ENCODE results near the gene SYT17.

The SYT17 gene

GRCh38 chr16:19245326-19245925 is 77.4 kb downstream of the SYT17 start:
- Histone ChIP-seq H3K9ac (ENCODE audit: low read length) (no peak overlapping the region), H4K8ac (ENCODE audit: low read depth, low read length) (no peak overlapping the region), H2BK12ac (ENCODE audit: low read length) (no peak overlapping the region), H3K23ac (ENCODE audit: low read length) (no peak overlapping the region), H3K18ac (ENCODE audit: low read length) (no peak overlapping the region), H3K4me3 (ENCODE audit: low read depth, low read length) (no peak overlapping the region), H3K4me1 (ENCODE audit: control insufficient read depth in 1 of 2, insufficient read depth in 2 of 2, low read length in 2 of 2) (no peaks in the 10 kb centered on the region), H3K27ac (ENCODE audit: low read depth, low read length) (no peak overlapping the region), H3K36me3 (ENCODE audit: control insufficient read depth in 1 of 2, insufficient read depth in 2 of 2, low read length in 2 of 2) (no peaks in the 10 kb centered on the region), H2BK5ac (ENCODE audit: low read depth, low read length, poor library complexity) (no peak overlapping the region), H3K79me1 (ENCODE audit: low read length) (no peaks in the 10 kb centered on the region), H3K4me2 (ENCODE audit: low read length) (no peak overlapping the region), H4K91ac (ENCODE audit: low read depth, low read length) (no peak overlapping the region), H3K79me2 (ENCODE audit: control insufficient read depth, insufficient read depth, low read length, poor library complexity) (no peaks in the 10 kb centered on the region), H2AK5ac (ENCODE audit: low read length) (no peak overlapping the region), H3K4ac (ENCODE audit: low read depth, low read length) (no peak overlapping the region), H3K9me3 (ENCODE audit: insufficient read depth, low read depth, low read length) (peaks cover 1% of the 10 kb centered on the region), H3K27me3 (ENCODE audit: insufficient read depth, low read length) (no peaks in the 10 kb centered on the region), H4K12ac (ENCODE audit: low read depth, low read length) (no peak overlapping the region), H2AFZ (ENCODE audit: insufficient read depth, low read length, poor library complexity) (no peak overlapping the region), H3K14ac (ENCODE audit: low read length) (no peak overlapping the region), H2BK120ac (ENCODE audit: insufficient read depth, low read length, poor library complexity) (no peak overlapping the region)
- WGBS (ENCODE audit: extremely low coverage, insufficient coverage, insufficient read length), result no CpG with 5 or more reads among the region's 8 CpGs
- no peak for DNase-seq

GRCh38 chr16:19252904-19253303 is 84.9 kb downstream of the SYT17 start:
- no peak overlapping the region for H4K8ac ChIP-seq (ENCODE audit: low read depth, low read length)
- H3K4me2 ChIP-seq (ENCODE audit: low read length), result no peak overlapping the region
- no peak overlapping the region for H3K27ac ChIP-seq (ENCODE audit: low read depth, low read length)
- H2BK5ac ChIP-seq (ENCODE audit: low read depth, low read length, poor library complexity), result no peak overlapping the region
- WGBS (ENCODE audit: extremely low coverage, insufficient coverage, insufficient read length), result no CpG with 5 or more reads among the region's 2 CpGs
- no peaks in the 10 kb centered on the region for H3K27me3 ChIP-seq (ENCODE audit: insufficient read depth, low read length)
- H3K18ac ChIP-seq (ENCODE audit: low read length), result no peak overlapping the region
- H3K4me3 ChIP-seq (ENCODE audit: low read depth, low read length), result no peak overlapping the region
- no peak overlapping the region for H3K23ac ChIP-seq (ENCODE audit: low read length)
- no peak overlapping the region for H2BK120ac ChIP-seq (ENCODE audit: insufficient read depth, low read length, poor library complexity)
- no peak overlapping the region for H2BK12ac ChIP-seq (ENCODE audit: low read length)
- H2AFZ ChIP-seq (ENCODE audit: insufficient read depth, low read length, poor library complexity), result no peak overlapping the region
- no peaks in the 10 kb centered on the region for H3K36me3 ChIP-seq (ENCODE audit: control insufficient read depth in 1 of 2, insufficient read depth in 2 of 2, low read length in 2 of 2)
- no peak for DNase-seq
- no peak overlapping the region for H3K14ac ChIP-seq (ENCODE audit: low read length)
- H3K4me1 ChIP-seq (ENCODE audit: control insufficient read depth in 1 of 2, insufficient read depth in 2 of 2, low read length in 2 of 2), result no peaks in the 10 kb centered on the region
- no peak overlapping the region for H4K12ac ChIP-seq (ENCODE audit: low read depth, low read length)
- no peak overlapping the region for H3K4ac ChIP-seq (ENCODE audit: low read depth, low read length)
- no peak overlapping the region for H2AK5ac ChIP-seq (ENCODE audit: low read length)
- H3K79me2 ChIP-seq (ENCODE audit: control insufficient read depth, insufficient read depth, low read length, poor library complexity), result no peaks in the 10 kb centered on the region
- H3K9ac ChIP-seq (ENCODE audit: low read length), result no peak overlapping the region
- H3K79me1 ChIP-seq (ENCODE audit: low read length), result no peaks in the 10 kb centered on the region
- H3K9me3 ChIP-seq (ENCODE audit: insufficient read depth, low read depth, low read length), result no peaks in the 10 kb centered on the region
- H4K91ac ChIP-seq (ENCODE audit: low read depth, low read length), result no peak overlapping the region

- H4K91ac ChIP-seq (ENCODE audit: low read depth, low read length), result no peak overlapping the region
- no peaks in the 10 kb centered on the region for H3K9me3 ChIP-seq (ENCODE audit: insufficient read depth, low read depth, low read length)
- no CpG with 5 or more reads among the region's 4 CpGs for WGBS (ENCODE audit: extremely low coverage, insufficient coverage, insufficient read length)
These were observed 86.6 kb downstream of the SYT17 start for GRCh38 chr16:19254611-19255010.

GRCh38 chr16:19264123-19264673 is 96.2 kb downstream of the SYT17 start:
- WGBS (ENCODE audit: extremely low coverage, insufficient coverage, insufficient read length), result no CpG with 5 or more reads among the region's 4 CpGs
- no peaks in the 10 kb centered on the region for H3K79me2 ChIP-seq (ENCODE audit: control insufficient read depth, insufficient read depth, low read length, poor library complexity)
- no peak overlapping the region for H3K27ac ChIP-seq (ENCODE audit: low read depth, low read length)
- no peak for DNase-seq
- no peak overlapping the region for H3K18ac ChIP-seq (ENCODE audit: low read length)
- H3K14ac ChIP-seq (ENCODE audit: low read length), result no peak overlapping the region
- no peak overlapping the region for H2AFZ ChIP-seq (ENCODE audit: insufficient read depth, low read length, poor library complexity)
- no peaks in the 10 kb centered on the region for H3K79me1 ChIP-seq (ENCODE audit: low read length)
- H2BK120ac ChIP-seq (ENCODE audit: insufficient read depth, low read length, poor library complexity), result no peak overlapping the region
- H4K8ac ChIP-seq (ENCODE audit: low read depth, low read length), result no peak overlapping the region
- H3K36me3 ChIP-seq (ENCODE audit: control insufficient read depth in 1 of 2, insufficient read depth in 2 of 2, low read length in 2 of 2), result no peaks in the 10 kb centered on the region
- H3K27me3 ChIP-seq (ENCODE audit: insufficient read depth, low read length), result no peaks in the 10 kb centered on the region
- no peak overlapping the region for H3K4ac ChIP-seq (ENCODE audit: low read depth, low read length)
- no peak overlapping the region for H2BK5ac ChIP-seq (ENCODE audit: low read depth, low read length, poor library complexity)
- H3K9me3 ChIP-seq (ENCODE audit: insufficient read depth, low read depth, low read length), result peaks cover 4% of the 10 kb centered on the region
- H4K12ac ChIP-seq (ENCODE audit: low read depth, low read length), result no peak overlapping the region
- no peak overlapping the region for H3K9ac ChIP-seq (ENCODE audit: low read length)
- no peak overlapping the region for H3K4me2 ChIP-seq (ENCODE audit: low read length)
- H3K4me3 ChIP-seq (ENCODE audit: low read depth, low read length), result no peak overlapping the region
- H3K23ac ChIP-seq (ENCODE audit: low read length), result no peak overlapping the region
- no peak overlapping the region for H4K91ac ChIP-seq (ENCODE audit: low read depth, low read length)
- no peaks in the 10 kb centered on the region for H3K4me1 ChIP-seq (ENCODE audit: control insufficient read depth in 1 of 2, insufficient read depth in 2 of 2, low read length in 2 of 2)
- no peak overlapping the region for H2BK12ac ChIP-seq (ENCODE audit: low read length)
- H2AK5ac ChIP-seq (ENCODE audit: low read length), result no peak overlapping the region

More at GRCh38 chr16:19254611-19255010, 86.6 kb downstream of the SYT17 start:
- Histone ChIP-seq H3K23ac (ENCODE audit: low read length) (no peak overlapping the region), H3K4ac (ENCODE audit: low read depth, low read length) (no peak overlapping the region), H2BK120ac (ENCODE audit: insufficient read depth, low read length, poor library complexity) (no peak overlapping the region), H3K27me3 (ENCODE audit: insufficient read depth, low read length) (no peaks in the 10 kb centered on the region), H3K4me1 (ENCODE audit: control insufficient read depth in 1 of 2, insufficient read depth in 2 of 2, low read length in 2 of 2) (no peaks in the 10 kb centered on the region), H2AK5ac (ENCODE audit: low read length) (no peak overlapping the region), H2BK12ac (ENCODE audit: low read length) (no peak overlapping the region), H4K8ac (ENCODE audit: low read depth, low read length) (no peak overlapping the region), H3K79me2 (ENCODE audit: control insufficient read depth, insufficient read depth, low read length, poor library complexity) (no peaks in the 10 kb centered on the region), H3K4me2 (ENCODE audit: low read length) (no peak overlapping the region), H2AFZ (ENCODE audit: insufficient read depth, low read length, poor library complexity) (no peak overlapping the region), H3K79me1 (ENCODE audit: low read length) (no peaks in the 10 kb centered on the region), H3K14ac (ENCODE audit: low read length) (no peak overlapping the region), H3K18ac (ENCODE audit: low read length) (no peak overlapping the region), H3K4me3 (ENCODE audit: low read depth, low read length) (no peak overlapping the region), H2BK5ac (ENCODE audit: low read depth, low read length, poor library complexity) (no peak overlapping the region), H4K12ac (ENCODE audit: low read depth, low read length) (no peak overlapping the region), H3K9ac (ENCODE audit: low read length) (no peak overlapping the region), H3K36me3 (ENCODE audit: control insufficient read depth in 1 of 2, insufficient read depth in 2 of 2, low read length in 2 of 2) (no peaks in the 10 kb centered on the region), H3K27ac (ENCODE audit: low read depth, low read length) (no peak overlapping the region)
- DNase-seq, result no peak

Measured in trophoblast cell (in vitro differentiated cells and primary cell).